GM19328 (cell line): ENCODE measurements around the gene PPP1R7.

Experiments used
- ATAC-seq: cut with Tn5 transposase; IDR thresholded peaks from one replicate; pipeline ENCODE4 v1.9.1; 2021; ENCODE audit warnings: mild to moderate bottlenecking, moderate library complexity; ENCODE audit not compliant: unreplicated experiment

The PPP1R7 gene

GRCh38 chr2:241228081-241228859, 78.0 kb downstream of the PPP1R7 start:
- ATAC-seq, result no peak

DNA sequence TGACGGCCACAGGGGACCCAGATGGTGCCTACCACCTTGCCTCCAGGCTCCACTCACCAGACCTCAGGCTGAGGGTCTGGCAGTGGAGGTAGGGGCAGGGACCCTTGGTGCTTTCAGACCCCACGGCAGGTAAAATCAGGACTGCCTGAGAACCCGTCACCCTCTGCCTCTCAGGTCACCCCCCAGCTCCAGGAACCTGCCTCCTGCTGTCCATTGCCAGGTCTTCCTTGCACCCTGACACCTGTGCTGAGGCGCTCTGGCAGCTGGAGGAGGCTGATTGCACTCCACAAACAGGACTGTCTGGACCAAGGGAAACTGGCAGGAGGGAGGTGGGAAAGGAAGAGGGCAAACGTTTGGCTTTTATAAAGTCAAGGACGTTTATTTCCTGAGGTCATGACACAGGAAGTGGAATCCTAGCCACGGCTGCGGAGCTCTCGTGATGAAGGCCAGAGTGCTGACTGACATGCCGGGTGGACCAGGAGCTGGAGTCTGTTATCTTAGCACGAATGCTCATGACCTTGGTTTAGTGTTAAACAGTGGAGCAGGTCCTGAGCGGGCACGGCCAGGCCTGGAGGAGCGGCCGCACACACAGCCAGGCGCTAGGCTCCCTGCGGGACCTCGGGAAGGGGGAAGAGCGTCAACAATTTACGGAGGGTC, 78.7 kb downstream of the PPP1R7 start:
- no peak for ATAC-seq

DNA sequence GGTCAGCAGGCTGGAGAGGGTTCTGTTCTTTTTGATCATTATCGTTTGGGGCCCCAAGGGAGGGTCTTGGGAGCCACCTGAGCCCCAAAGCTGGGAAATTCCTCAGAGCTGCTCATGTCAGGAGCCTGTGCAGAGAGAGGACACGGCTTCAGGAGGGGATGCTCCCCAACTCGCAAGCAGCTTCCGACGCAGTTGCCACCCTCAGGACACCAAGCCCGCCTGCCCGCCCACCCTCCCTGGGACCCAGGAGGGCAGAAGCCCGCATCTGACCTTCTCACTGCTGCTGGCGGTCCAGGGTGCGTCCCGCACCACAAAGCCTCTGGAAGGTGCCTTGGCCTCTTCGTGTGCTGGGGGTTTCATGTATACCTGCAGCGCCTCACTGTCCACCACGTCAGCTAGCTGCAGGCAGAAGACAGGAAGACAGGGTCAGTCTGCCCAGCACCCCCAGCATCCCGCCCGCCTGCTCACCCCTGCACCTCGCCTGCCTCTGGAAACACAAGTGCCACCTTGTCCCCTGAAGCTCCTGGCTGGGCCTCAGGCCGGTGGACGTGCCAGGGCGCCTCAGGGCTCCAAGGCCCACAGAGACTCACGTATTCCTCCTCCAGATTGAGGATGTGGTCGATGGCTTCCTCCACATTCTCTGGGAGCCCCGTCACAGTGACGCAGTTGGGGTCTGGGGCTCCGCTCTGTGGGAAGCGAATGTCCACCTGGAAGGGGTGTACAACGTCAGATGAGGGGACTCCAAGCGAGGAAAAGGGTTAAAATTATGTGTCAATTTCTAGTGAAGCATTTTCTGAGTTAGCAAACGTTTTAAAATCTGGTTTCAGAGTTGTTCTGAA, 79.5 kb downstream of the PPP1R7 start:
- no peak for ATAC-seq

DNA sequence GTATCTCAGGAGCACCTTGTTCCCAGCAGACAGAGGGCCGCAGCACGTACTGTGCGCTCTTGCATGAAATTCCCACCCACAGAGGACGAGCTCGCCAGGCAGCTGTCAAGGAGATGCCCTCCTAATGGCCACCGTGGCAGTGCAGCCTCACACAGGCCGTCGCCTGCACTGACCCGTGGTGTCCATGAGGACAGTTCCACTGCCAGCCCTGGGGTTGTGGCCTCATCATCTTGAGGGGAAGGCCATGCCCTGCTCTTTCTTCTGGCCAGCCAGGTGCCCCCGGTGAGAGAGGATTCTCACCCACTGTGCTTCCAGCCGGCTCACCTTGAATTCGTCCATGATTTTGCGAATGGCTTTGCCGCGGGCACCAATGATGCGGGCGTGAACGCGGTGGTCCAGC, 80.2 kb downstream of the PPP1R7 start:
- ATAC-seq, result no peak

- no peak for ATAC-seq
Measured at GRCh38 chr2:241232736-241233575, 82.7 kb downstream of the PPP1R7 start.
